Activated CD4-positive, alpha-beta T cell treated with anti-CD3 and anti-CD28 coated beads for 48 hours (primary cell): ENCODE data around the gene RUNX2.

Experiments
- DNase-seq: peaks from one replicate; pipeline ENCODE4 v3.0.0-alpha.2; 2020

Gene RUNX2

DNA sequence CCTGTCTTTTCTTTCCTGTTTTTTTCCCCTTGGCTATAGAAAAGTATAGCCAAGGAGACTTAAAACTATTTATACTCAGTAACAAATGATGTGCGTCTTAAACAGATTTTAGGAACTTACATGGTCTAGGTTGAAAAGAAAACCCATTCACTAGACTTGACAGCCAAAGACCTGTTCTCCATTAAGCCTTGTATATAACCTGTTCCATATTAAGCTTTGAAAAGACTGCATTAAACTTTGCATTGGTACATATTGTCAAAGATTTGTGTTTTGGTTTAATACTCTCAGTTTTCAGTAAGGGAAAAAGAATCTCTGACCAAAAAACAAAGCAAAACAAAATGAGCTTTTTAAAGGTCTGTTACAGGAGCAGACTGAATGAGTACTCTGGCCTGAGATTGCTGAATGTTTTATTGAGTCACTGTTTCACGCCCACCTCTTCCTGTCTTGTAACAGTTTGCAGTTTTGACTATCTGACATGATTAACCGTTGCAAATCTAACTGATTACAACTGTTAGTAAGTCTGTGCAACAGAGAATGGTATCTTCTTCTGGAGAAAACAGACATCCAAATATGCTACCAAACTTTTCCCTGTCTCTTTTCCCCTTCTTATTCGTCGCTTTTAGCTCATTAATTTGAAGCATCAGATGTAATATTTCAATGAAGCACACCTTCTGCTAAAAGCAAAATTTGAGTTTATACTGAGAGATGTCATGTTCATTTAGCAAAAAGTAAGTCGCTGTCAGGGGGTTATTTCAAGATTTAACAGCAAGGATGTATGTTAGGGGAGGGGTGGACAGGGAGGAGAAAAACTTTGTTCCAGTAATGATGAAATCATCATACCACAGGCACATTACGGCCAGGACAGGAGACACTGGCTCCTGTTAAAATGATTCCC, 108.7 kb downstream of the RUNX2 start:
- DNase-seq = peak; percentile 50

DNA sequence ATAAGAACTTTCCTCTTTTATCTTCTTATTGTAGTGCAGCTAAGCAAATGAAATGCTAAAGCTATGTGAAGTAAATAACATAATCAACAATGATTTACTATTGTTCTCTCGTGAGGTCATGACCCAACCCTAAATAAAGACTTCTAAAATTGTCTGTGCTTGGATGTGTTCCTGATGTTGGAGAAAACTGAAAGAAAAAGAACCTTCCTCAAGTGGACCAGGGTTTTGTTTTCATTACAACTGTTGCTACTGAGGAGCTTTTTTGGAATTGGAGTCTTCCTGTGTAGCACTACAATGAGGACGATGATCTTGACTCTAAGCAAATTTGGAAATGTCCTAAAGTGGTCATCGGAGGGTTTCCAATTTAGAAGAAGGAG, 109.3 kb downstream of the RUNX2 start:
- no peak for DNase-seq

DNA sequence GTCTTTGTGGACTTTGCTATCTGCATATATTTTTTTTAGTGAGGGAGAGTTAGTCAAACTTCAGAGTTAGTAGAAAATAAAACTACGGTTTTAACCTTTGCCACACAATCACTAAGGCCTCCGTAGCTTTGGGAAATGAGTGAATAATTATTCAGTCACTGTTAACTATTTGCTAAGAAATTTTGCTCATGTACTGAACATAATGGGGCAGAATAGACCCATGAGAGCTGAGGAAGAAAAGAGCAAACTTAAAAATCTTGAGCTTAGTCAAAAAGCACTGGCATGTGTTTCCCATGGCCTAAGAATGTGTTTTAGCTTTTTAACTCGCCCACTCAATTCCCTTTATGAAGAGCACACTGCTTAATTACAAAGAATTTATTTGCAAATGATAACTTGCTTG, 110.0 kb downstream of the RUNX2 start:
- no peak for DNase-seq

DNA sequence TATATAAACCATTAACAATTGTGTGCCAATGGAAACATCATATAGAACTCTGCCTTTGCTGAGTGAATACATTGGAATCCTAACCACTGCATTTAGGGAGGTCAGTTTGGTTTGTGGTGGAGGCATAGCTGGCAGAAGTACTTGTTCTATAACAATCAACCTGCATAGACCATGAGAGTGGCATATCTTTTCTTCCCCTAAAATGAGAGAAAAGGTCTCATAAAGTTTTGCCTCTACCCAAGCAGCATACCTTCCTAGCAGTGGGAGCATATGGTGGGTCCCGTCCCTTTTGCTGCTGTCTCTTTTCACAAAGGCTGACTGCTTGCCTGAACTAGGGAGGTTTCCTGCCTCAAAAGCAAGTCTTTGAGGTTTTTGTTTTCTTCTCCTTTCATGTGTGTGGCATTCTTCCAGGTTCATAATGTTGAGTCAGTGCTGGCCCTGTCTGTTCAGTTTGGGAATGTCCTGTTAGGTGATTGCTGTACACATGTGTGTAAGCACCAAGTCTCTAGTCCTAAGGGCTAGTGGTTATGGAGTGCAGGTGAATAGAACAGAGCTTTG, 110.8 kb downstream of the RUNX2 start:
- no peak for DNase-seq

DNA sequence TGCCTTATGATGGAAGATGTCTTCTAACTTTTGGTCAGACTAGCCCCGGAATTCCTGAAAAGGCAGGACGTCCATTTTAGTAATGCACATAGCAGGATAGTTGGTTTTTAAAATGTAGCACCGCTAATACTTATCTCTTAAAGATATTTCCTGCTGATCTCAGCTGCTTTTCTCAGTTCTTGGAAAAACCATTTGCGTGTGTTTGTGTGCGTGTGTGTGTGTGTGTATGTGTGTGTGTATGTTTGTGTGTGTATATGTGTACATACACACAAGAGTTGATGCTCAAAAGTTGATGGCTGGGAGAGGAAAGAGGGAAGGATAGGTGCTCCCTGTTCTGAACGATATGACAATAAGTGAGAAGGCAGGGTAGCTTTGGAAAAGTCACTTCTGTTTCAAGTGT, 111.3 kb downstream of the RUNX2 start:
- DNase-seq = no peak

DNA sequence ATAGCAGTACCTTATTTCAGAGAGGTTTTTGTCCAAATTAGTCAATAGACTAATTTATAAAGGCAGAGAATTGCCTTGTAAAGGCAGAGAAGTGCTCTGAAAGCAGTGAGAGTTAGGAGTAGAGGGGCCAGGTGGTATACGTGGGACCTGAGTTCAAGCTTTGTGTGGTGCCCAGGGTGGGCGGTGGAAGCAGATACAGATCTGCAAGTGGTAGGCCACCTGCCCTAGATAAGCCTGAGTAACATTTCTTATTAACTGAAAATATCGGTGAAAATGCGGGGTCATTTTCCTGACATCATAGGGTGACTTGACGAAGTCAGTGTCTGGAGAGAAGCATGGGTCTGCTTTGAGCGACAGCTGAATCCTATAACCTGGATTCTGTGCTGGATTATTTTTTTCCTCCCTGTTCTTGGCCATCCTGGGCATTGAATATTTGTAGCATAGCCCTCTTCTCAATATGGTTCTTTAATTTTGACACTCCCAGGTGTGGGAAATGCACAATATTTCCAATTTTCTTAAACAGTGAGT, 111.8 kb downstream of the RUNX2 start:
- DNase-seq = no peak

DNA sequence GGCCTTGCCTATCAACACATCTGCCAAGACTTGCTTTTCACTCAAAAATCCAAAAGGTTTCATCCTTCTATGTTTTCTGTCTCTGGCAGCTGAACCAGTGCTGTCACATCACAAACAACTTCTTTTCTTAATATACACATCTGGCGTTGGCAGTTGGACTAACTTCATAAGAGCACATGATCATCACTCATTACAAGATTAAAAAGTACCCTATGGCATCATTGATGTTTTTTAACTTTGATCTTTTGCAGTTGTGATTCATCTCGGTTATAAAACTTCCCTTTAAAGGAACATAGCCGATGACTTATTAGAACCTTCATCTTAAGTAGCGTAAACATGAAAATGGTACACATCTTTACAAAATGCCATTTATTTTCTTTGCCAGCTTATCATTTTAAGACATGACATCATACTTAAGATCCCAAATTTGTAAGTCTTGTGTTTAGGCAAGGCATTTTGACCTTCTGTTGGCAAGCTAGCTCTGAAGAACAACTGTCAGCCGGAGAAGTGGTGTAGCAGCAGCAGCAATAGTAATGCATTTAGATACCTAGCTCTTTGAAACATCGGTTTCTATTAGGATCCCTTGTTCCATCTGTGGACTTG, 113.8 kb downstream of the RUNX2 start:
- DNase-seq = no peak

DNA sequence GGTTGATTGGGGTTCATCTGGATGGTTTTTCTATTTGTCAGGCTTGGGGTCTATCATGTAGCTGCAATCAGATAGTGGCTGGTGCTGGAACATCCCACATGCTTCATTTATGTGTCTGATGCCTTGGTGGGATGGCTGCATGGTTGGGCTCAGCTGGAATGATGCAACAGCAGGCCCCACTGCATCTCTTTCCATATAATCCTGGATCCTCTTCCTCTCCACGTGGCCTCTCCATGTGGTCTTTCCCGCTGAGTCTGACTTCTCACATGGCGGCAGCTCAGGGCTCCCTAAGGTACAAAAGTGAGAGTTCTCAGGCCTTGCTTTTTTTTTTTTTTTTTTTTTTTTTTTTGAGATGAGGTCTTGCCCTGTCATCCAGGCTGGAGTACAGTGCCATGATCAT, 114.6 kb downstream of the RUNX2 start:
- no peak for DNase-seq

DNA sequence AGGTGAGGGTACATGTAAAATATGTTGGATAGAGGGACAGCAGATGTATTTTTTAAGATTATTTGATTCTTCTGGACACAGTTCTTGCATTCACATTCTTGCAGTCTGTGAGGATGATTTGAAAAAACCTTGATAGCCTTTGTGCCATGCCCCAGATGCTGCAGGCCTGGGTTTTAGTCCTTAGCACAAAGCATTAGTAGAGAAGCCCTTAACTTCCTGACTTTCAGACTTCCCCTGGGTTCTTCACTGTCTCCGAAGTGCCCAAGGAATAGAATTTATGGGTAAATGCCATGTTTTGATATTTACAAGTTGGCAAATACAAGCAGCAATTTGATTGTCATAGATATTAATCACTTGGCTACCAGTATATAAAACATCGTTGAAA, 117.2 kb downstream of the RUNX2 start:
- no peak for DNase-seq

DNA sequence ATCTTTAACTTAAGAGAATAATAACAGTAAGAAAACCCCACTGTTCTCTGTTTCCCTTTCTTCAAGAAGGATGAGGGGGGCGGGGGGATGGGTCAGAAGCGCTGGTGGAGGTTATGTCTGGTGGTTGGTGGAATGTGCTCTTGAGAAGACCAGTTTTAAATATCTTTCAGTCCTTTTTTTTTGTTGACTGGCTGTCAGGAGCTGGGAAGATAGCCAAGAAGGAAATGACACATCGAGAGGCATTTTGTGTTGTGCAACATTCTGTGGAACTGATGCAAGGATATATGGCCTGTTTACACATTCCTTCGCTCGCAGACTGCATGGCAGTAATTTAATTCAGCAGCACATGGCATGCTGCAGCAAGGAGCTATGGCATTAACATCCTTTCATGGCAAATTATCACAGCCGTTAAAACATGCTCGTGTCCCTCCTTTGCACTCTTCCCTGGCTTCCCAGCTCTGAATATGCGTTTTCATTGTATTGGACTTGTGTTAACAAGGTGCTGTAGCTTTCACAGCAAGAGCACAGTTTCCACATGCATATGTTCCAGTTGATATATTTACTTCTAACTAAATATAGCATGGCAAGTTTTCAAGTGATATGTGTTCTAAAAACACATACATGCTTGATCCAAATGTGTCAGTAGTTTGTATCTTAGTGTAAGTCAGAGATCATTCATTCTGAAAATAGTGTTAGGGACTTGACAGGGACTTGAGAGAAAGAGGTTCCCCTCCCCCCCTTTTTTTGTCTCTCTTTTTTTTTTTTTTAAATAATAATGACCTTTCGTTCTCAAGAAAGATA, 117.8 kb downstream of the RUNX2 start:
- DNase-seq = peak; percentile 48

DNA sequence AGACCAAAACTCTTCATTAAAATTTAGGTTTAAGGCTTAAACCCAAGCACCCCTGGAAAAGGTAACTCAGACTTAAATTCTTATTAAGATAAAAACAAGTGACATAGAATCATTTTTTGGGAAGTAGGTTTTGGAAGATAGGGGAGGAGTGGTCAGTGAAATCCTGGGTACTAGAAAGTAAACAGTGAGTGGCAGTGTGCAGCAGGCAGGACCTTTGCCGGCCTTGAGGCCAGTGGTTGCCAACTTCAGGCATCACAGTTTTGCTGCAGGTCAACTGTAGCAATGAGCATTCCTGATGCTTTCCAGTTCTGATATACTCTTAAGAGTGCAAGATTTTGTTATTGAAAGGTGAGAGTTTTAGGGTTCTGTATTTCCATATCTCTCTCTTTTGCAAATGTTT, 118.9 kb downstream of the RUNX2 start:
- no peak for DNase-seq

DNA sequence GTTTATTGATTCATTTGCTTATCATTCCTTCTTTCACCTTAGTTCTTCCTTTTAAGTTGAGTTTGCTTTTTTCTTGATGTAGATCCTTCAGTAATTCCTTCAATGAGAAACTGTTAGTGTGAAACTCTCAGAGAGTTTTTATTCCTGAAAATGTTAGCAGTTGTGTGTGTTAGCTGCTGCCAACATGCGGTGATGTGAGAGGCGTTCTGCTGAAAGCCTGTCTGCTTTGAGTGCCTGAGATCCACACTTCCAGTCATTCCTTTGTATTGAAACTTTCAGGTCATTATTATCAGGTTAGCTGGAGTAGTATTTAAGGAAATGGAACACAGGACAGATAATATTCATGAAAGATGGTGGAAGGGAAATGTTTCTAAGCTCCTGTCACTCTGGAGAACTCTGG, 119.6 kb downstream of the RUNX2 start:
- no peak for DNase-seq

DNA sequence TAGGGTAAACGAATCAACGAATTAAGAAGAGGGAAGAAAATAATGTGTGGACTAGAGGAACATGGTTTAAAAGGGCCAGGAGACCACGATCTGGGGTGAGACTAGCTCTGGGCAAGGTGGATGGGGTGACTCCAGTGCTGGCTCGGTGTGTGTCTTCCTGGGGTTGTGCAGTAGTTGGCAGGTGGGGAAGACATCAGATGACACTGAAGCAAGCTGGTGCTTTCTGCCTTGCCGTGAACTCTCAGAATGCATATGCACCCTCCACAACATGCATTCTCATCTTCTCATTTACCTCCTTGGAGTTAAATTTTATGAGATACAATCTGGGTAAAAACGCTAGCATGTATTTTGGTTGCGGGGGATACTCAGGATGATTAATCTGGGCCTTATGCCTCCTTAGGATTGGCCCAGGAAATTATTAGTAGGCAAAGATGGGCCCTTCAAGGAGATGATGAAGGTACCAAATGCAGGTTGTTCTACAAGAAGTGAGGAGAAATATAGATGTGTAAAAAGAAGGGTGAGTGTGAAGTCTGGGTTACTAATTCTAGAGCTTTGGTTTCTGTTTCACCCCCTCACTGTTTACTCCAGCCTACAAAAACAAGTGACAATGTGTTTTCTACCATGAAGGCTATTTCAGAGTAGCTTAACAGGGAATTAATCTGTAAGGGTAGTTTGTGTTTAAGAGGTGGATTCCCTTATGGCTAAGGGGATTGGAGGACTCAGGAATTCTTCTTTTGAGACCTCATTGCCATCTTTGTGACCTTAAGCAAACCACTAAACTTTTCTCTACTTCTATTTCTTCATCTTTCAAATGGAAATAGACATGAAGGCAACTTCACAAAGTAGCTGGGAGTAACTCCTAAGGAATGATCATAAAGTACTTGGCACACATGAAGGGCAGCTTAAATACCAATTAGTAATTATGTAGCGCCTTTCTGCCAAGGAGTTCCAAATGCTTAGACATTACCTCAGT, 120.6 kb downstream of the RUNX2 start:
- no peak for DNase-seq

DNA sequence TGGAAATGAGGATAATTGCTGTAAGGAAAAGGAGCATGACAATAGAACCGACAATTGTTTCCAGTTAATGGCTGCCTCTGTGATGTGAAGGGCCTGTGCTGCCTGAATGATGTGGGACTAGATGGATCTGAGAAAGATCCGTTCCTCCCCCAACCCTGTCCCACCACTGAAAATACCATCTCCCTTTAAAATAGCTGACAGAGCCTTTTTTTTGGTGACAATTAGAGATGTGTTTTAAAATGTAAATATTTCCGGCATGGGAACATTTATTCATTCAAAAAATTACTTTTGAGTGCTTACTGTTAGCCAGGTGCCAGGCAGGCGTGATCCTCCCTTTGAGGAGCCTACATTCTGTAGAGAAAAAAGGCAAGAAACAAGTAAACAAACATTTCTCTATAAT, 122.0 kb downstream of the RUNX2 start:
- no peak for DNase-seq

DNA sequence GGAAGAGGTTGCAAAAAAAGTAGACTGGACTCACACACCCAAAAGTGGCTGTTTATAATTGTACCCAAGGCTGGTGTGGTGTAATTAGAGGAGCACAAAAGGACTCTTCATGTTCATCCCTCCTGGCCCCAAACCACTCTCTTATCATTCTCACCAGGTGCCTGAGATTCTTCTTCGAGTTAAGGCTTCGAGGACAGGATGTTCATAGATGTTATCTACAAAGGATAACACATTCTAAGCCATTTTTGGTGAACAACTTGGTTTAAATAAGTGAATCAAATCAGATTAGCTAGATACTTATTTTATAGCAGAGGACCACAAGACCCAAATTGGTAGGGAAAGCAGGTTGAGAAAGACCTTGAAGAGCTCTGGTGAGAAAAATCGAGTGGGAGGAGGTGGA, 122.7 kb downstream of the RUNX2 start:
- DNase-seq = no peak

DNA sequence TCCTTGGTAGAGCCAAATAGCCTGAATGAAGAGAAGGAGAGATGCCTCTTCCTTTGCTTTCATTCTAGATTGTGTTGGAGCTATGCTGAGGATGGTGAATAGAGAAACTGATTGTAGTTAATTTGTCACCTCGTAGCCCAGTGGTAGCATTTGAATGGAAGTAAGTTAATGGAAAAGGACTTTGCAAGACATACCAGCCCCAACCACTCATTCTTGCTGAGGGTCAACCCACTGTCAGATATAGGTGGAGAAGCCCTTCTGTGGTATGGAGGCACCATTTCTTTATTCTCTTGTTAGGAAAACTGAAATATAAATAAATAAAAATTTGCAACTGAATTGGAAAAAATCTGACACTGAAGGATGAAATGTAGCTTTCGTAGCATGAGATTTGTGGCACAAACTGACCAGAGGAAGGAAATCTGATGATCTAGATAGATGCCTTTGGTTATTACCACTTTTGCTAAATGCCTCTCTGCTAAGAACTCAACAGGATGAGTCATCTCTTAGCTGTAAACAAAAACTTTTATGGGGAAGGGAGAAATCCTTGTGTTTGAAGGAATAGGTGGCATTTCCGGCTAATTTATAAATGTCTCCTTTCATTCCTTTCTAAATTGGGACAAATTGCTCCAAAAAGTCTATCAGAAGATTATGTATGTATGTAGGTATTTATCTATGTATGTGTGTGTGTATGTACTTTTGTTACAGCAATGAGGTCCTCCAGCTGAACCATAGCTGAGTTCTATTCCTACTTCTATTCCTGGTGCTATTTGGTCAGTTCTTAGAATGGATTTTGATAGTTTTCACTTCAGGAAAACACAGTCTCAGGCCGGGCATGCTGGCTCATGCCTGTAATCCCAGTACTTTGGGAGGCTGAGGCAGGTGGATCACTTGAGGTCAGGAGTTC, 126.1 kb downstream of the RUNX2 start:
- no peak for DNase-seq

DNA sequence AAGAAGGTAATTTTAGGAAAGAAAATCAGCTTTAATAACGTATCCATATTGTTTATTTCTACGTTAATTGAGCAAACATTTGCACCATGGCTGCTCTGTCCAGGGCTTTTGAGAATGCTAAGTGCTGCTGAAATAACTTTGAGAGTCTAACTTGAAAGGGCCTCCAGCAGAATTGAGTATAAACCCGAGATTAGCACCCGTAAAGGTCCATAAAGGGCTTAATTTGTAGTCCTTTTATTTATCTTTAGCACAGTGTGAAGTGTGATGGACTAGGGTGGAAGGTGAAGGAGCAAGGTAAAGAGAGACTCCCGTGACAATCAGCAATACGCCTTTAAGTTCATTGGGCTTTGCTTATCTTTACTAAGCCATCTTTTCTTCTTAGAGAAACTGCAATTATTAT, 127.3 kb downstream of the RUNX2 start:
- DNase-seq = no peak

DNA sequence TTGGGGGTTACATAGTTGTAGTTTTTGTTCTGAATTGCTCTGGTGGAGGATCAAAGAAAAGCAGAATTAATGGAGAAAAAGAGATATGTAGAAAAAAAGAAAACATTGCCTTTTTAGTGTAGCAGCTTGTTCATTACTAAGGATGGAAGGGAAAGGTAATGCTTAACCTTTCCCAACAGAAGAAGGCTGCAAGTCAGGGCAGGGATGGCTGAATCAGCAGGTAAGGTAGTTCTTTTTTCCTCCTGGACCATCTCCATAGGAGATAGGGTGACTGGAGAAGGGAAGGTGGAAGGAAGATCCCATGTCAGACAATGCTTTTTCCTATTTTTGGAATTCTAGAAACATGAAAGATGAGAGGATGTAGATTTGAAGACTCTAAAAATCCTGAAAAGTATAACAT, 129.0 kb downstream of the RUNX2 start:
- no peak for DNase-seq

DNA sequence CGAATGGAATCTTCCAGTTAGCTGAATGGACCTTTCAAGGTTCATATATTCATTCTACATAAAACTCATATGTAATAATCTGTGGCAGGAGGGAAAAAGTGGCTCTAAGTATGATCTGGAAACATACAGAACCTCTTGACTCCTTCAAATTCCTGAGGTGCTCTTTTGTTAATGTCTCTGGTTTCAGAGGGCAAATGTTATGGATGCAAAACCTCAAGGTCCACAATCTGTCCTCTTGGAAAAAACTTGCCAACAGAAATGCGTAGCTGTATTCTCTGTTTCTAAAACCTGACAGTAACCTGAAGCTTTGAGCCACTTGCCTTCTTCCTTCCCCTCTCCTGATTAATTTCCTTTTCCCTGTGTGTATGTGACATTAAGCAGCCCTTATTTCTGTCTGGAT, 130.5 kb downstream of the RUNX2 start:
- no peak for DNase-seq

DNA sequence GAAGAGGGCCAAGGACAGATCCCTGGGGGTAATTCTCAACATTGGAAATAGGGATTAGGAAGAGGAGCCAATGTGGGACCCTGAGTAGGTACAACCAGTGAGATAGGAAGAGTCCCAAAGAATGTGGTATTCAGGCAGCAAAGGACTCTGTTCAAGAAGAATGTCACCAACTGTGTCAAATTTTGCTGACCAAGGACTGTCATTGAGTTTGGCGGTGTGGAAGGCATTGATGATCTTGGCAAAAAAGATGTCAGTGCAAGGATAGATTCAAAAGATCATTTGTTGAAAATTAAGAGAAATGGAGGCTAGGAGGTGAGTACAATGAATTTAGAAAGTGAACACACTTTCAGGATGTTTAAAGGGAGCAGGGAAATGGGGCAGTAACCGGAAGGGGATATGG, 132.0 kb downstream of the RUNX2 start:
- no peak for DNase-seq

DNA sequence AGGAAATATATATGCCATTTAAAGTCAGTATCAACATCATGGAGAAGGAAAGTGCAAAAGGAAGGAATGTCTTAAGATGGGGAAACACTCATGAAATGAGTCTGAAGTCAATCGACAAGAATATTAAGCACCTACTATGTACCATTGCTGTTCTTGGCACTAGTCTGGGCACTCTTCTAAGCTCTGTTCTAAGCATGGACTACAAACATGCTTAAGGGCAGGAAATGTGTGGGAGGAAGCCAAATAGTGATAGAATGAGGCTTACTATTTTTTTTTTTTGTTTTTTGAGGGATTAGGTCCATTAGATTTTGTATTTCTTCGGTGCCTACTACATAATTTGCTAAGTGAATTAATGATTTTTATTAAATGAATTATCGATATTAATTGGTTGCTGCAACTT, 133.4 kb downstream of the RUNX2 start:
- DNase-seq = no peak
